GM19023 (cell line): Measurements from ENCODE around the gene SDR9C7.
"Not testable (repeated sequence)": the region's sequence is repeated elsewhere in the genome, so short reads cannot be mapped to it uniquely, and the experiment has no call there.

ENCODE experiments used
- ATAC-seq: cut with Tn5 transposase; IDR thresholded peaks from one replicate; pipeline ENCODE4 v1.9.1; 2021; ENCODE audit warnings: mild to moderate bottlenecking, moderate library complexity; ENCODE audit not compliant: unreplicated experiment

Gene SDR9C7

GRCh38 chr12:56933826-56934625 is at the start of gene SDR9C7:
TSS of gene SDR9C7 (minus strand) at chr12:56934408. CDS start at chr12:56934261, 147 bp downstream.
- no peak for ATAC-seq

- ATAC-seq, result no peak
These were observed 49.2 kb upstream of the SDR9C7 start for GRCh38 chr12:56983386-56983785.

GRCh38 chr12:56982578-56983236 is 48.5 kb upstream of the SDR9C7 start:
- not testable (repeated sequence) for ATAC-seq

- no peak for ATAC-seq
These were observed 46.8 kb upstream of the SDR9C7 start for GRCh38 chr12:56980941-56981530.

- ATAC-seq, result no peak
These were observed 46.1 kb upstream of the SDR9C7 start for GRCh38 chr12:56980268-56980667.

- ATAC-seq, result no peak
These were observed 45.4 kb upstream of the SDR9C7 start for GRCh38 chr12:56979628-56980027.

GRCh38 chr12:56978397-56979138 is 44.4 kb upstream of the SDR9C7 start:
- ATAC-seq, result no peak

- ATAC-seq, result not testable (repeated sequence)
These were observed 43.2 kb upstream of the SDR9C7 start for GRCh38 chr12:56977361-56977760.

- not testable (repeated sequence) for ATAC-seq
These were observed 40.0 kb upstream of the SDR9C7 start for GRCh38 chr12:56974224-56974623.

GRCh38 chr12:56968910-56969309 is 34.7 kb upstream of the SDR9C7 start:
- not testable (repeated sequence) for ATAC-seq

- ATAC-seq, result not testable (repeated sequence)
These were observed 31.9 kb upstream of the SDR9C7 start for GRCh38 chr12:56965997-56966642.

- ATAC-seq, result not testable (repeated sequence)
These were observed 30.9 kb upstream of the SDR9C7 start for GRCh38 chr12:56965124-56965523.

GRCh38 chr12:56963557-56963956 is 29.3 kb upstream of the SDR9C7 start:
- not testable (repeated sequence) for ATAC-seq

GRCh38 chr12:56962247-56962646 is 28.0 kb upstream of the SDR9C7 start:
- not testable (repeated sequence) for ATAC-seq

GRCh38 chr12:56958422-56958821 is 24.2 kb upstream of the SDR9C7 start:
- ATAC-seq, result no peak

GRCh38 chr12:56957229-56958052 is 23.2 kb upstream of the SDR9C7 start, which contains the start of gene RDH16:
TSS of gene RDH16 (minus strand) at chr12:56957608. CDS start at chr12:56957462, 146 bp downstream.
- ATAC-seq, result no peak

- ATAC-seq, result no peak
These were observed 21.5 kb upstream of the SDR9C7 start for GRCh38 chr12:56955631-56956256.

GRCh38 chr12:56954958-56955355 is 20.7 kb upstream of the SDR9C7 start:
- no peak for ATAC-seq
